HepG2 (cell line): ENCODE data around the gene KCNT2. TPM values are rescaled to one million over a fixed set of nuclear protein-coding genes. Genes with fewer than 3 reads are reported as not detected.

ENCODE experiments used
- ATAC-seq: fragments of 200-7000 bp; cut with Tn5 transposase; 3 replicates; pipeline ENCODE4 v1.9.1; 2020; ENCODE audit warnings: mild to moderate bottlenecking, moderate library complexity
- BruUV-seq: library from RNA; stranded (reverse); fragments of 400-500 nt; replicated peaks from 2 replicates; lab custom pipeline; 2021; lab: Mats Ljungman, UMichigan
- CTCF ChIA-PET: fragments of 300-600 bp; formaldehyde crosslinking; extraction: SDS; loops from one replicate; lab custom pipeline; 2021; ENCODE audit warnings: low total read pairs, inconsistent platforms, low intra/inter-chr PET ratio; lab: Yijun Ruan, JAX
- POLR2A ChIA-PET: fragments of 350-600 bp; sonication (Branson Sonifier 250); formaldehyde crosslinking; loops from one replicate; lab custom pipeline; 2020; ENCODE audit warnings: antibody characterized with exemption, inconsistent platforms; lab: Yijun Ruan, JAX
- DNase-seq: peaks from one replicate; pipeline ENCODE4 v3.0.0-alpha.2; 2015; ENCODE audit warnings: low spot score
- FAIRE-seq: peaks from 3 replicates; lab custom pipeline; 2011; peaks lifted over from hg19 to GRCh38; lab: Jason Lieb, UNC
- H2AFZ ChIP-seq: one replicate; pipeline ENCODE4 v1.6.1; 2011; ENCODE audit warnings: low read length, inconsistent platforms
- H3K27ac ChIP-seq: fragments of 300-600 bp; 3 replicates; pipeline ENCODE4 v1.8.0; 2011; ENCODE audit warnings: mixed run types, mild to moderate bottlenecking, mixed read lengths, low read length, inconsistent platforms; ENCODE audit not compliant: insufficient read depth; ENCODE audit errors: extremely low read length
- H3K27me3 ChIP-seq, 2 experiments: fragments of 200-600 bp in 1 of 2; 2 replicates in 1 of 2; 3 replicates in 1 of 2; pipeline versions ENCODE4 v1.6.0 to v1.8.0; 2011; ENCODE audit warnings: low read length in 2 of 2, mild to moderate bottlenecking in 2 of 2, moderate library complexity in 2 of 2, inconsistent platforms in 1 of 2; ENCODE audit not compliant: insufficient read depth in 2 of 2, control insufficient read depth in 1 of 2
- H3K36me3 ChIP-seq, 2 experiments: fragments of 200-600 bp in 1 of 2; replicated peaks in 1 of 2; 2 replicates in 1 of 2; 3 replicates in 1 of 2; pipeline versions ENCODE4 v1.5.1 to v1.8.0; 2011; ENCODE audit warnings: low read length in 2 of 2, inconsistent platforms in 1 of 2; ENCODE audit not compliant: insufficient read depth in 2 of 2, control insufficient read depth in 1 of 2
- H3K4me1 ChIP-seq: 2 replicates; pipeline ENCODE4 v1.5.1; 2012; ENCODE audit warnings: low read length, inconsistent platforms; ENCODE audit not compliant: insufficient read depth
- H3K4me2 ChIP-seq: 2 replicates; pipeline ENCODE4 v1.6.0; 2011; ENCODE audit warnings: low read depth, low read length, inconsistent platforms
- H3K4me3 ChIP-seq, 3 experiments: fragments of 200-600 bp in 1 of 3; sonication (generic), shearing (Covaris generic) in 1 of 3; replicated peaks in 1 of 3; 2 replicates each; pipeline ENCODE4 v1.5.1; 2011 to 2016; ENCODE audit warnings: low read length in 3 of 3, inconsistent platforms in 2 of 3, low read depth in 2 of 3, mild to moderate bottlenecking in 2 of 3, control low read depth in 1 of 3, mixed read lengths in 1 of 3; ENCODE audit not compliant: insufficient read depth in 1 of 3
- H3K79me2 ChIP-seq: one replicate; pipeline ENCODE4 v1.6.1; 2011; ENCODE audit warnings: low read length, inconsistent platforms; ENCODE audit not compliant: insufficient read depth
- H3K9ac ChIP-seq: 2 replicates; pipeline ENCODE4 v1.6.0; 2011; ENCODE audit warnings: mild to moderate bottlenecking, low read depth, low read length, inconsistent platforms; ENCODE audit not compliant: insufficient read depth
- H3K9me3 ChIP-seq: 2 replicates; pipeline ENCODE4 v1.5.1; 2012; ENCODE audit warnings: mild to moderate bottlenecking, low read length
- H4K20me1 ChIP-seq: 2 replicates; pipeline ENCODE4 v1.6.0; 2011; ENCODE audit warnings: inconsistent platforms, mild to moderate bottlenecking, low read length, moderate library complexity; ENCODE audit not compliant: insufficient read depth
- DBP ChIP-seq: sonication (generic); formaldehyde crosslinking; IDR thresholded peaks from 2 replicates; pipeline ENCODE4 v1.4.0; 2020; ENCODE audit warnings: missing genetic modification reagents; ENCODE audit errors: not compliant biosample characterization
- GABPA ChIP-seq, 2 experiments: IDR thresholded peaks; 2 replicates each; pipeline ENCODE4 v1.6.1; 2011 to 2016; ENCODE audit warnings: low read depth in 2 of 2, low read length in 1 of 2, missing biosample characterization in 1 of 2, missing genetic modification characterization in 1 of 2
- GFI1 ChIP-seq: sonication (generic); formaldehyde crosslinking; IDR thresholded peaks from 2 replicates; pipeline ENCODE4 v1.5.0; 2020; ENCODE audit warnings: missing genetic modification reagents, mild to moderate bottlenecking, borderline replicate concordance
- HNRNPK ChIP-seq: fragments of 200-400 bp; formaldehyde crosslinking; IDR thresholded peaks from 2 replicates; pipeline ENCODE4 v1.6.1; 2018; ENCODE audit warnings: low read length, low read depth, moderate library complexity, mild to moderate bottlenecking; ENCODE audit not compliant: poor library complexity, severe bottlenecking
- HNRNPUL1 ChIP-seq: fragments of 200-400 bp; formaldehyde crosslinking; IDR thresholded peaks from 2 replicates; pipeline ENCODE4 v1.6.1; 2017; ENCODE audit warnings: low read depth, mild to moderate bottlenecking, low read length, moderate library complexity
- KLF13 ChIP-seq: sonication (generic); formaldehyde crosslinking; IDR thresholded peaks from 2 replicates; pipeline ENCODE4 v1.4.0; 2020; ENCODE audit warnings: mild to moderate bottlenecking, missing genetic modification reagents
- MAF1 ChIP-seq: sonication (generic); formaldehyde crosslinking; IDR thresholded peaks from 2 replicates; pipeline ENCODE4 v1.5.0; 2020; ENCODE audit warnings: missing genetic modification reagents, borderline replicate concordance
- MTF2 ChIP-seq: sonication (generic); formaldehyde crosslinking; IDR thresholded peaks from 2 replicates; pipeline ENCODE4 v1.5.0; 2020; ENCODE audit warnings: missing genetic modification reagents, borderline replicate concordance
- MYNN ChIP-seq: sonication (generic); formaldehyde crosslinking; IDR thresholded peaks from 2 replicates; pipeline ENCODE4 v1.4.0; 2020; ENCODE audit warnings: mild to moderate bottlenecking, low read depth, missing genetic modification reagents
- NAIF1 ChIP-seq: sonication (generic); formaldehyde crosslinking; IDR thresholded peaks from 2 replicates; pipeline ENCODE4 v1.5.0; 2020; ENCODE audit warnings: mild to moderate bottlenecking, missing genetic modification reagents, borderline replicate concordance
- PAWR ChIP-seq: sonication (generic); formaldehyde crosslinking; IDR thresholded peaks from 2 replicates; pipeline ENCODE4 v1.4.0; 2020; ENCODE audit warnings: missing genetic modification reagents, mild to moderate bottlenecking, borderline replicate concordance
- SIN3B ChIP-seq: fragments of 150-350 bp; IDR thresholded peaks from 2 replicates; pipeline ENCODE4 v1.6.1; 2014; ENCODE audit warnings: low read length
- SIX4 ChIP-seq: sonication (generic); formaldehyde crosslinking; IDR thresholded peaks from 2 replicates; pipeline ENCODE4 v1.4.0; 2020; ENCODE audit warnings: missing genetic modification reagents
- TSC22D2 ChIP-seq: sonication (generic); formaldehyde crosslinking; IDR thresholded peaks from 2 replicates; pipeline ENCODE4 v1.5.1; 2020; ENCODE audit warnings: missing genetic modification reagents, mild to moderate bottlenecking, borderline replicate concordance
- ZNF34 ChIP-seq: sonication (generic); formaldehyde crosslinking; IDR thresholded peaks from 2 replicates; pipeline ENCODE4 v1.4.0; 2020; ENCODE audit warnings: mild to moderate bottlenecking, missing genetic modification reagents, borderline replicate concordance
- ZNF552 ChIP-seq: sonication (generic); formaldehyde crosslinking; IDR thresholded peaks from 2 replicates; pipeline ENCODE4 v1.9.0; 2022; ENCODE audit warnings: missing genetic modification reagents, mild to moderate bottlenecking, borderline replicate concordance
- ZNF746 ChIP-seq: sonication (generic); formaldehyde crosslinking; IDR thresholded peaks from 2 replicates; pipeline ENCODE4 v1.8.0; 2022; ENCODE audit warnings: mild to moderate bottlenecking, missing genetic modification reagents
- ZNF749 ChIP-seq: sonication (generic); formaldehyde crosslinking; IDR thresholded peaks from 2 replicates; pipeline ENCODE4 v1.8.0; 2022; ENCODE audit warnings: mild to moderate bottlenecking, missing genetic modification reagents, moderate library complexity, borderline replicate concordance
- ZNF781 ChIP-seq: sonication (generic); formaldehyde crosslinking; IDR thresholded peaks from 2 replicates; pipeline ENCODE4 v1.5.1; 2020; ENCODE audit warnings: borderline replicate concordance, mild to moderate bottlenecking, missing genetic modification reagents; ENCODE audit errors: not compliant biosample characterization
- WGBS: methylation state at CpG from one replicate; pipeline ENCODE4 v1.1.6; 2017; ENCODE audit warnings: low lambda C conversion rate; 5-methylcytosine and 5-hydroxymethylcytosine counted together
- in situ Hi-C: cut with HindIII; loops from 2 replicates; pipeline ENCODE4 v1.10.0; 2017; ENCODE audit warnings: low pct_unique_long_range_greater_than_20kb; ENCODE audit not compliant: extremely low pct_ligation_motif_present
- intact Hi-C: fragments of 100-400 bp; cut with micrococcal nuclease; formaldehyde crosslinking; loops from one replicate; pipeline ENCODE4 v1.10.0; 2022; ENCODE audit not compliant: unreplicated experiment
- polyA plus RNA-seq, 8 experiments: library from polyadenylated mRNA; depleted of rRNA in 3 of 8; stranded (reverse) in 7 of 8; unstranded in 1 of 8; fragments of >200 nt; fragmentation: Illumina TruSeq in 4 of 8; extraction: Trizol in 4 of 8; gene quantifications; 2 replicates each; pipeline versions ENCODE4 v1.2.1 to v1.2.3, GENCODE V29; 2011 to 2016; ENCODE audit warnings: low read depth in 4 of 8, missing spikeins in 1 of 8, mixed read lengths in 1 of 8; ENCODE audit not compliant: insufficient read depth in 1 of 8
- total RNA-seq, 5 experiments: library from RNA; depleted of rRNA; stranded (reverse); fragments of >200 nt; fragmentation: Illumina TruSeq; extraction: Trizol; gene quantifications; 2 replicates each; pipeline ENCODE4 v1.2.3, GENCODE V29; 2016; ENCODE audit warnings: low read depth in 1 of 5
- TF ChIP-seq, protein P1 (sequence below): sonication (generic); formaldehyde crosslinking; IDR thresholded peaks from 2 replicates; pipeline ENCODE4 v1.4.0; 2020; ENCODE audit warnings: missing genetic modification reagents

The KCNT2 gene
- total and polyA plus RNA-seq, 2 of the 13 experiments (the other 11 are each of a cell fraction or from before 2014, with no cell fraction given), result not detected

DNA sequence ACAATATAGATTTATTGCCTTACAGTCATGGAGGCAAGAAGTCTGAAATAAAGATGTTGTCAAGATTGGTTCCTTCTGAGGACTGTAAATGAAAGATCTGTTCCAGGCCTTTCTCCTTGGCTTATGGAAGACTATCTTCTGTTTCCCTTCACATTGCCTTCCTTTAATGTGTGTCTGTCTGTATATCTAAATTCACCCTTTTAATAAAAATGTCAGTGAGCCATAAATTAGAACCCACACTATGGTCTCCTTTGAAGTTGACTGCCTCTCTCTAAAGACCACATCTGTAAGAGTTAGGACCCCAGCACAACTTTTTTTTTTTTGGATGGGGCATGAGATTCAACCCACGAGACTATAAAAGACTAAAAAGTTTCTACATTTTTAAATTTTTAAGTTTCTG lies 305.8 kb downstream of the KCNT2 start:
- Histone ChIP-seq H2AFZ (no peak overlapping the region), H3K4me1 (no peaks in the 10 kb centered on the region), H4K20me1 (no peaks in the 10 kb centered on the region)
- TF ChIP-seq HNRNPK, result no peak
- TF ChIP-seq SIX4 (CRISPR knock-in tag), result no peak
- no peak for TF ChIP-seq MAF1 (CRISPR knock-in tag)
- no peak for TF ChIP-seq ZNF749
- no peak for TF ChIP-seq GABPA (IDR thresholded peaks at IDR 0.05; ENCODE audit: low read depth, low read length)
- TF ChIP-seq GABPA (CRISPR knock-in tag; IDR thresholded peaks at IDR 0.05; ENCODE audit: low read depth), result no peak
- TF ChIP-seq, protein P1, sequence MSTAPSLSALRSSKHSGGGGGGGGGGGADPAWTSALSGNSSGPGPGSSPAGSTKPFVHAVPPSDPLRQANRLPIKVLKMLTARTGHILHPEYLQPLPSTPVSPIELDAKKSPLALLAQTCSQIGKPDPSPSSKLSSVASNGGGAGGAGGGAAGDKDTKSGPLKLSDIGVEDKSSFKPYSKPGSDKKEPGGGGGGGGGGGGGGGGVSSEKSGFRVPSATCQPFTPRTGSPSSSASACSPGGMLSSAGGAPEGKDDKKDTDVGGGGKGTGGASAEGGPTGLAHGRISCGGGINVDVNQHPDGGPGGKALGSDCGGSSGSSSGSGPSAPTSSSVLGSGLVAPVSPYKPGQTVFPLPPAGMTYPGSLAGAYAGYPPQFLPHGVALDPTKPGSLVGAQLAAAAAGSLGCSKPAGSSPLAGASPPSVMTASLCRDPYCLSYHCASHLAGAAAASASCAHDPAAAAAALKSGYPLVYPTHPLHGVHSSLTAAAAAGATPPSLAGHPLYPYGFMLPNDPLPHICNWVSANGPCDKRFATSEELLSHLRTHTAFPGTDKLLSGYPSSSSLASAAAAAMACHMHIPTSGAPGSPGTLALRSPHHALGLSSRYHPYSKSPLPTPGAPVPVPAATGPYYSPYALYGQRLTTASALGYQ (CRISPR knock-in tag), result no peak
- no peak for TF ChIP-seq NAIF1
- no peak for TF ChIP-seq ZNF552 (CRISPR knock-in tag)
- no peak for TF ChIP-seq HNRNPUL1
- no peak for TF ChIP-seq PAWR (CRISPR knock-in tag)
- TF ChIP-seq TSC22D2, result no peak
- TF ChIP-seq GFI1 (CRISPR knock-in tag), result no peak
- TF ChIP-seq MYNN (CRISPR knock-in tag), result no peak
- TF ChIP-seq ZNF746 (CRISPR knock-in tag), result no peak
- TF ChIP-seq ZNF781, result no peak
- no peak for TF ChIP-seq DBP
- TF ChIP-seq ZNF34, result no peak
- no peak for TF ChIP-seq MTF2 (CRISPR knock-in tag)
- TF ChIP-seq KLF13 (CRISPR knock-in tag), result no peak
- TF ChIP-seq SIN3B, result no peak
- TF ChIP-seq, all 625 proteins: peak for 0
- Histone ChIP-seq H3K9ac (no peak overlapping the region), H3K4me2 (no peak overlapping the region), H3K79me2 (no peaks in the 10 kb centered on the region), H3K4me3 (no peak overlapping the region), H3K27me3 (no peaks in the 10 kb centered on the region), H3K9me3 (no peaks in the 10 kb centered on the region), H3K36me3 (no peaks in the 10 kb centered on the region), H3K27ac (no peak overlapping the region)
- ChIA-PET CTCF (no interaction called here), POLR2A (no interaction called here)
- DNase-seq (no peak), FAIRE-seq (no peak), ATAC-seq (no peak)
- intact Hi-C loops, result no loop called here
- BruUV-seq, result no TSS peak
- in situ Hi-C loops, result loop anchor here (25.0 kb wide), 1 partner anchor 165 kb away; no protein-coding TSS in a partner anchor
- 5% methylated on average over 1 of the region's 1 CpG for WGBS
